Retina (tissue), 1 donor: ENCODE results near the gene PTPRN.

Experiments
- DNase-seq: peaks from one replicate; pipeline ENCODE4 v3.0.0-alpha.2; 2016

The PTPRN gene

GRCh38 chr2:219286436-219287115, 22.6 kb downstream of the PTPRN start:
- no peak for DNase-seq

GRCh38 chr2:219285894-219286425, 23.2 kb downstream of the PTPRN start:
- DNase-seq = no peak

GRCh38 chr2:219285373-219285735, 23.8 kb downstream of the PTPRN start:
- DNase-seq = no peak

DNA sequence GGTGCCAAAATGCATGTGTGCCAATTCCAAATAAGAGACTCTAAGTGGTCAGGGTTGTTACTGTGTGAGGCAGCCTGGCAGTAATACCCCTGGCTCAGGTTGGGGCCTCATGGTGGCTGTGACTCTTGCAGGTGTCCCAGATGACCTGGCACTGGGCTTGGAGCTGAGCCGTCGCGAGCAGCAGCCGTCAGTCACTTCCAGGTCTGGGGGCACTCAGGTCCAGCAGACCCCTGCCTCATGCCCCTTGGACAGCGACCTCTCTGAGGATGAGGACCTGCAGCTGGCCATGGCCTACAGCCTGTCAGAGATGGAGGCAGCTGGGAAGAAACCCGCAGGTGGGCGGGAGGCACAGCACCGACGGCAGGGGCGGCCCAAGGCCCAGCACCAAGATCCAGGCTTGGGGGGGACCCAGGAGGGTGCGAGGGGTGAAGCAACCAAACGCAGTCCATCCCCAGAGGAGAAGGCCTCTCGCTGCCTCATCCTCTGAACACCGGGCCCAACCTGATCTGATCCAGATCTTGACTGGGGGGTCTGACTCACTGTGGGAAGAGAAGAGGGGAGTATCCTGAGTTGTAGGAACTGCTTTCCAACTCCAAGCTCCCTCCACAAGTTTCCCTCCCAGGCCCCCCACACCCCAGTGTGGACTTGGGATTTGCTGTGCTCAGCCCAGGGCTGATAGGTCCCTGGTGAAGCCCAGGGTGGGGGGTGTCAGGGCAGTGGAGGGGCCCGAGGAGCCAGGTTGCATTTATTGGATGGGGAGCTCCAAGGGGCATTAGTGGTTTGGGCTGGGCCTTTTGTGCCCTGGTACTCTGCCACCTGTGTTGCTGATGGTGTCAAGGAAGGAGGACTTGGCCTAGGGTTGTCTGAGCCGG, 24.5 kb downstream of the PTPRN start:
- no peak for DNase-seq

- DNase-seq = no peak
These were observed 26.1 kb downstream of the PTPRN start for GRCh38 chr2:219282943-219283581.

DNA sequence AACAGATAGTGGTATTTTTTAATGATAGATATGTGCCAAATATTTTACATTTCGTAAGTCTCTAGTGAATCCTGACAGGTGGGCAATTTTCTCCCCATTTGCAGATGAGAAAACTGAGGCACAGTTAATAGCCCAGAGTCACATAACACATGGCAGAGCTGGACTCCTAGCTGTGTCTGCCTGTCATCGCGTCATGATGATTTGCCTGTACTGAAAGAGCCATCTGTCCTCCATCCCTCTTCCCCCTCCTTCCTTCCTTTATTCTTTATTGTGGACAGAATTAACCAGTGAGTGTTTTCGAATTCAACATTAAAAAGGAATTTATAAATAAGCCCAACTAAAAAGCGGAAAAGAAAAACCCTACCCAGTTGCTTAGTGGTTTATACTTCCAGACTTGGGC, 26.8 kb downstream of the PTPRN start:
- DNase-seq = no peak

DNA sequence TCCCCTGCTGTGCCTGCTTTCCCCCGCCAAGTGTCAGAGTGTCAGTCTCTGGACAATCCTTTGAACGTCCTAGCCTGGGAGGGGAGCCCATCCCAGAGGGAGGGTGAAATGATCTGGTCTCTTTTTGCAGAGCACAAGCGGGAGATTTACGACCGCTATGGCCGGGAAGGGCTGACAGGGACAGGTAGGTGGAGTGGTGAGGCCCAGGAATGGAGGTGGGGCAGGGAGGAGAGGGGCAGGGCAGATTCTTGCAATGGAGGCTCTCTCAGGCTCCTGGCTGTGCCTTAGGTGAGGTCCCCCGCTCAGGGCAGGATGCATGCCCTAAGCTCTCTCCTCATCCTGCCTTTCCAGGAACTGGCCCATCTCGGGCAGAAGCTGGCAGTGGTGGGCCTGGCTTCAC, 27.6 kb downstream of the PTPRN start:
- DNase-seq = no peak

DNA sequence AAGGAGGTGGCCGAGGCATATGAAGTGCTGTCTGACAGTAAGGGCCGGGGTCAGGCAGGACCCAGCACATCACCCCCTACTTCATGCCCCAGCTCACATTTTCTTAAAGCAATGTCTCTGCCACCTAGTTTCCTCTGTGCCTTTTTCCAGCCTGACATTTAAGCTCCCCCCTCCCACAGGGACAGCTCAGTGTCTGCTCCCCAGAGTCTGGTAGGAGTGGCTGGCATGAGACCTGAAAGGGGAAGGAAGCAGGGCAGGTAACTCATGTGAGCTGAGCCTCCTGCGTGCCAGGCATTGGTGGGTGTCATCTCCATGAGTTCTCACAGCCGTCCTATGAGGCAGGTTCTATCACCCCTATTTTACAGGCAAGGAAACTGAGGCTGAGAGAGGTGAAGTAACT, 28.6 kb downstream of the PTPRN start:
- DNase-seq = no peak

- no peak for DNase-seq
These were observed 29.2 kb downstream of the PTPRN start for GRCh38 chr2:219279916-219280516.

DNA sequence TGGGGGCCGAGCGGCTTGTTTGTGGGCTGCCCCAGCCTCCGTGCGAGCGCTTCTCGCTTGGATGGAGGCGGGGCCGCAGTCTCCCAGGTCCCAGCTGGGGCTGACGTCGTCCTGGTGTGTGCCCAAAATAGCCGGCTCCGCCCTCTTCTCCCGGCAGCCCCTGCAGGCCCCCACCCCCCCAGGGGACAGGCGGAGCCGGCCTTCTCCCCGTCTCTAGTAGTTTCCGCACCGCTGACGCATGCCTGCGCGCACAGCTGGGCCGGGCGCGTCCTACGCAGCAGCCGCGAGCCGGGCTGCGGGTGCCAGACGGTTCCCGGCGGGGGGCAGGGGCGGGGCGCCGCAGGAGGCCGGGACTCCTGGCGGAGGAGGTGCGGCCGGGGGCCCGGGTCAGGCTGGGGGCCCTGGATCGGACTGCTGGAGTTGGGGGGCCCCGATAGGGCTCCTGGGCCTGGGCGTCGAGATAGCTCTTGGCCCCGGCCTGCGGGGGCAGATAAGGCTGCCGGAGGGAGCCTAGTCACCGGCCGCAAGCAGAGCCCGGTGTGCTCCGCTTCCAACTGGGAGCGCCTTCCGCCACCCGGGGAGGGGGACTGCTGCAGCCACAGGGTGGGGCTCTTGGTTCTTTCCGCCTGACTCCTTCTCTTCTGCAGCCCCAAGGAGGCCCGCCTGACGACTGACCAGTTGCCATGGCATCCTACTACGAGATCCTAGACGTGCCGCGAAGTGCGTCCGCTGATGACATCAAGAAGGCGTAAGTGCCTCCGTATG, 29.9 kb downstream of the PTPRN start, which contains the start of gene DNAJB2:
Gene DNAJB2 (plus strand): TSS at position 216 of the 765 bp plus-strand sequence. CDS start 468 bp downstream, at position 684.
- peak; percentile 95 for DNase-seq

DNA sequence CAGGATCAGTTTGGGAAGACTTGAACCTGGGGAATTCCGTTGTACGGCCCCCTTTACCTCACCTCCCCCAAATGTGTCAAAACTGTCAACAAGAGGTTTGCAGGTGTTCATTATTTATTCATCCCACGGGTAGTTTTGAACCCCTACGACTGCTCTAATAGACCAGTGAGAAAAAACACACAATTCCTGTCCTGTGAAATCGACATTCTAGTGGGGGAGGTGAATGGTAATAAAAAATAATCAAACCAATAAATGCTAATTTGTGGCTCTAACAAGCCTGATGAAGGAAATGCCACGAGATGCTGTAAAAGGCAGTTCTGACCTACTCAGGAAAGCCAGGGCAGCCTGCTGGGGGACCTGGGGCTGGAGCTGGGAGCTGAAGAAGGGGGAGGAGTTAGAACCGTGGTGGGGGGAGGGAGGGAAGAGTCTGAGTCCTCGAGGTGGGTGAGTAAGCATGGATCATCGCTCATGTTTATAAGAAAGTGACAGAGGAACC, 30.5 kb downstream of the PTPRN start:
- no peak for DNase-seq

GRCh38 chr2:219277703-219278654, 31.2 kb downstream of the PTPRN start:
- DNase-seq = peak; percentile 90

DNA sequence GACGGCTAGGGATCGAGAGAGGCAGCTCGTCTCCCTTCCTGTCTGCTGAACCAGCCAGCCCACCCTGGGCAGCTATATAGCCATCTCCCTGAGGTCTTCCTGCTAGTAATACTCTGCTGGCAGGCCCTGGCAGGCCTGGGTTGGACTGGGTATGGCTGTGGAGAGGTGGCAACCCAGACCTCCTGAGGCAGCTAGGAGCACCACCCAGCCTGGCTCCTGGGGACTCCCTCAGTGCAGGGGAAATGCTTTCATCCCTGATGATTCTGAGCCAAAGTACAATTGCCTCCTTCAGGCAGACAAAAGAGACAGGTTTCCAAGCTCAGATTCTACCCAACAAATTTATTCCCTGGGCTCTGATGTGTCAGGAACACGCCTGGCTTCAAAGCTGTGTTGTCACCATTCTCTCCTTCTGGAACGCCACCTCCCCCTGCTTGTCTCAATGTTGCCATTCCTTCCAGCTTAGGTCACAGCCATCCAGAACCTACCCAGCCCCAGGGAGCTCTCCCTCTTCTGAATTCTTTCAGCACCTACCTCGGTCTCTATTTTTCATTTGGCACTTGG, 34.8 kb downstream of the PTPRN start:
- no peak for DNase-seq

- DNase-seq = no peak
These were observed 35.3 kb downstream of the PTPRN start for GRCh38 chr2:219273937-219274336.

GRCh38 chr2:219272995-219273394, 36.2 kb downstream of the PTPRN start:
- no peak for DNase-seq

DNA sequence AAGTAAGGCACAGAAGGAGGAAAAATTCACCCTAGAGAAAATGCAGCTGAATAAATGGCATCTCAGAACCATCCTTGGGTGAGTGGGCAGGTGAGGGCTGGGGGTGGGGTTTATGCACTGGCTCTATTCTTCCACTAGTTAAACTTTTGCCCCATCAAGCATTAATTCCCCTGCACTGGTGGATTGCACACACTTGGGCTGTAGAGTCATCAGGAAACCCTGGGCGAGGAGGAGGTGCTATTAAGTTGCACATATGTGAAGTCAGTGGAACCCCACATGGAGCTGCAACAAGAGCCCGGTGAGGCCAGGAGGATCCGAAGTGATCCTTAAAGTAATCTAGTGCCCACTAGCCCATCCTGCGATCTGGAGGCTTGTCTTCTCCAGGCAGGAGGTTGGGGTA, 36.8 kb downstream of the PTPRN start:
- DNase-seq = no peak

GRCh38 chr2:219271021-219271420, 38.2 kb downstream of the PTPRN start:
- no peak for DNase-seq

DNA sequence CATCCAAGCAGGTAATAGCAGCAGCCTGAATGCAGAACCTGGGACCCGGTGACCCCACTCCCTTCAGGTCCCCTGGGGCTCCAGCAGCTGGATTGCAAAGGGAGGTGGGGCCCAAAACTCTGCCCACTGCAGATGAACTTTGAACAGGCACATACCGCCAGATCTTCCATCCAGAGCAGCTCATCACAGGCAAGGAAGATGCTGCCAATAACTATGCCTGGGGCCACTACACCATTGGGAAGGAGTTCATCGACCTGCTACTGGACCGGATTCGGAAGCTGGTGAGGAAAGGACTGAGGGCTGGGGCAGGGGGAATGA, 39.2 kb downstream of the PTPRN start:
- DNase-seq = no peak

GRCh38 chr2:219269362-219270054, 39.7 kb downstream of the PTPRN start:
- no peak for DNase-seq

DNA sequence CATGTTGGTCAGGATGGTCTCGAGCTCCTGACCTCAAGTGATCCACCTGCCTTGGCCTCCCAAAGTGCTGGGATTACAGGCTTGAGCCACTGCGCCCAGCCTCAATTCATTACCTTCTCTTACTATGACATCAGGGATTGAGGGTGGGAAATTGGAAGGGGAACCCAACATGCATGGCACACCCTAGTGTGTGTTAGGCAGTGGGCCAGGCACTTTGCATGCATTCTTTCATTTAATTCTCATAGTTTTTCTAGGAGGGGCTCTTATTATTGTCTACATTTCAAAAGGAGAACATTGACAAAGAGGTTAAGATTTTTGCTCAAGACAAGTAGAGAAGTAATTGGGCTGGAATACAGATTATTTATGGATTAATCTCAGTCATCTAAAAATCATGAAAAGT, 40.9 kb downstream of the PTPRN start:
- DNase-seq = no peak
